Suppressor macrophage treated with lipopolysaccharide for 4 hours (primary cell): ENCODE measurements around the gene PRKCE.

ENCODE experiments used
- DNase-seq: peaks from one replicate; pipeline ENCODE4 v3.0.0-alpha.2; 2020

The PRKCE gene

DNA sequence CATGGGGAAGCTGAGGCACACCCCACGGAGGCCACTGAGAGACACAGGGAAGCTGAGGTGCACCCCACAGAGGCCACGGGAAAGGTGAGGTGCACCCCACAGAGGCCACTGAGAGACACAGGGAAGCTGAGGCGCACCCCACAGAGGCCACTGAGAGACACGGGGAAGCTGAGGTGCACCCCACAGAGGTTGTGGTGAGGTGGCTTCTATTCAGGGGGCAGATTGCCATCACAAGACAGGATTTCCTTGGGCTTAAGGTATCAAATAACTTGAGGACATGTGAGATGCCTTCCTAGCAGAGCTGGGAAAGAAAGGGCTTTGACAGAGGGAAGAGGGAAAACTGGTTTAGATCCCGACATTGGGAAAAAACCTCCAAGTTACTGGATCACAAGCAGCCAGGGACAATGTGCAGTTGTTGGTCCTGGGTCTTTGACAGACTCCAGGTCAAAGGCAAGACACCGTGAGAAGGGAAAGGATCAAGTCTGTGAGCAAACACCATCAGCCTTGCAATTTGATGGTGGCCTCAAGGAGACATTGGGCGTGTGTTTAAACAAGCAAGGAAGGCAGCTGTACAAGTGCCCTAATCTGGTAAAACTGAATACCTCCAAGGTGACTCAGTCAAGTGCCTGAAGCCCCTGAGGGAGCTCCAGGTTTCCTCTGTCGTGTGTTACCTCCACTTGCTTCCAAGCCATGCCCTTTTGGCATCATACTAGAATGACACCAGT lies 512.5 kb downstream of the PRKCE start:
- no peak for DNase-seq

GRCh38 chr2:46164529-46165301 lies 513.2 kb downstream of the PRKCE start:
- DNase-seq, result no peak

DNA sequence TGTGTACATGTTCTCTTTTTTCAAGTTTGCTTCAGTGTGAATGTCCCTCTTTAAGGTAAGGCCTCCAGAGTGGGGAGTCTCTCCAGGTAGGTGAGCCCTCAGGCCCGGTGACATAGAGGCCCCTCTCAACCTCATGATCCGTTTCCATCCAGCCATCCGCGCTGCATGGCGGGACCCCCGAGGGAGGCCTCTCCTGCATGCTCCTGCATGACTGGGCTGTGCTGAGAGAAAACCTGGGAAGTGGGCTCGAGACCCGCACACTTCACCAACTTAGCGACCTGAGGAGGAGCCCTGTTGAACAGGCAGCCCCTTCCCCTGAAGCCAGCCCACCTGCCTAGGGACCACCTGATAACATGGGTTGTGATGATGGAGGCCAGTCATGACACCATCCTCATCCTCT lies 514.4 kb downstream of the PRKCE start:
- DNase-seq, result no peak

- DNase-seq, result no peak
These were observed 515.9 kb downstream of the PRKCE start for GRCh38 chr2:46167406-46167805.

DNA sequence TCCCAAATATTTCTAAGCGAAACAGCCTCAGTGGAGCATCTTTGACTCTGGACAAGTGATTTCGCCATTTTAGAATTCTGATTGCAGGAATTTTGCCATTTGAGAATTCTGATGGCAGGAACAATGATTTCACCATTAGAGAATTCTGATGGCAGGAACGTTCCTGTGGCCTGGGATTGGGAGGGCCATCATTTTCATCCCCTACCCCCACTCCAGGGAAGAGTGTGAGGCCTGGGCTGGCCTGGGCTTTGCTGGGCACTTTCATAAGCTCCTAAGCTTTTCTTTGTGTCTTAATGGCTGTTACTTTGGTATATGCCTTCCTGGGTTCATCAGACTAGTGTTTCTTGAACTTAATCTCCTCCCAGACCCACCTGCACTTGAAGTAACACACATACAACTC lies 516.4 kb downstream of the PRKCE start:
- DNase-seq, result no peak

GRCh38 chr2:46169467-46169866 lies 518.0 kb downstream of the PRKCE start:
- no peak for DNase-seq

DNA sequence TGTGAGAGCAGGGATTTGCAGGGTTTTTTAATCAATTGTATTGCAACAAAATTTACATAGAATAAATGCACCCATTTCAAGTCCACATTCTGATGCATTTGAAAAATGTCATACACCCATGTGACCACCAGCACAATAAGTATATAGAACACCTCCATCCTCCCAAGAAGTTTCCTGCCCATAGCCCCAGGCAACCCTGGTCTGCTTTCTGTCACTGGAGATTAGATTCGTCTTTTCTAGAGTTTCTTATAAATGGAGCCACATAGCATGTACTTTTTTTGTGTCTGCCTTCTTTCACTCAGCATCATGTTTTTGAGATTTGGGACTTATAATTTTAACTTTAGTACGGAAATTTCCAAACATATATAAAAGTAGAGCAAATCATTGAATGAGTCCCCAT lies 518.6 kb downstream of the PRKCE start:
- DNase-seq, result no peak

- DNase-seq, result no peak
These were observed 519.3 kb downstream of the PRKCE start for GRCh38 chr2:46170611-46171350.

GRCh38 chr2:46171411-46171953 lies 520.0 kb downstream of the PRKCE start:
- DNase-seq, result no peak

DNA sequence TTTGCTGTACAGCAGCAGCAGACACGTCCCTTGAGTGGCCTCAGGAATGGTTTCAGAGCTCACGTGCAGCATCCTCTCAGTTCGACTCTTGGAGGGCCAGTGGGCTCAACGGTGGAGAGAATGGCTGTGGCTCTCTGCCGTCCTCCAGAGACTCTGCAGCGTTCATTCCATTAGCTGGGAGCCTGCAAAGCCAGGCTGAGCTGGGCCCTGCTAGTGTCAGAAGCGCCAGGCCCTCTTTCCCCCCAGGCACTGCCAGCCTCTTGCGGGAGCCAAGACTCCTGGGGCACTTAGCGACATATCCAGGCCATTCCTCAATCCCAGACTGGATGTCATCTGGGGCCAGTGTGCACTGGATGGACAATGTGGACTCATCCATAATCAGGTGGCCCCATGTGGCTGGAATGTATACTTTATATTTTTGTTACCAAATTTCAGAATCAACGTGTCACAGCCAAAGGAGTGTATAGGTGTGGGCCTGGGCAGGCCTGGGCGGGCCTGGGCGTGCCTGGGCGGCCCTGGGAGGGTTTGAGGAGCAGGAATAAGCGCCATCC lies 520.6 kb downstream of the PRKCE start:
- no peak for DNase-seq

- DNase-seq, result no peak
These were observed 521.6 kb downstream of the PRKCE start for GRCh38 chr2:46173030-46173429.

DNA sequence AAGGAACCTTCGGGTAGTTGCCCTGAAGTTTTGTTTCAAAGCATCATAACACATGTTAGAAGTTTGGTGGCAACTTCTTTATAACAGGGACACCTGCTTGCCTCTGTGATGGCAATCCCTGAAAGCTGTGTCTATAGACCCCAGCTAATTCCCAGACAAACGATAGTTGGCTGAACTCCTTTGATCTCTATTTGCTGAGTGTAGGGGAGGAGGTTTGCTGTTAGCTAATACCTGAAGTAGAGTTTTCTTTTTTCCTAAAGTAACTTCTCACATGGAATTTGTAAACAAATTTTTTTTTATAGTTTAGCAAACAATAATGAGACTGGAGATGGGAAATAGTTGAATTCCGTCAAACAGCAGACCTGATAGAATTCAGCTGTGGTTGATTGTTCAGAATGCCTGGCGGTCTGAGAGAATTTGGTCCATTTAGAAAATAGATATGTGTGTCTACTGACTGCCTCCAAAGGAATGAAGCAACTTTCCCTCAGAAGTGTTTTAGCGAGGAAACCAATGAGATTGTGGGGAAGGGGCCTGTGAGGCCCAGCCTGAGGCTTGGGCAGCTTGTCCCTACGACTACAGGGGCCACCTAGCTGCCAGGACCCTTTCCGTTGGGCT lies 522.3 kb downstream of the PRKCE start:
- DNase-seq, result no peak

- no peak for DNase-seq
These were observed 523.1 kb downstream of the PRKCE start for GRCh38 chr2:46174345-46175170.

- no peak for DNase-seq
These were observed 523.9 kb downstream of the PRKCE start for GRCh38 chr2:46175419-46175818.

- DNase-seq, result no peak
These were observed 526.1 kb downstream of the PRKCE start for GRCh38 chr2:46177461-46178089.

DNA sequence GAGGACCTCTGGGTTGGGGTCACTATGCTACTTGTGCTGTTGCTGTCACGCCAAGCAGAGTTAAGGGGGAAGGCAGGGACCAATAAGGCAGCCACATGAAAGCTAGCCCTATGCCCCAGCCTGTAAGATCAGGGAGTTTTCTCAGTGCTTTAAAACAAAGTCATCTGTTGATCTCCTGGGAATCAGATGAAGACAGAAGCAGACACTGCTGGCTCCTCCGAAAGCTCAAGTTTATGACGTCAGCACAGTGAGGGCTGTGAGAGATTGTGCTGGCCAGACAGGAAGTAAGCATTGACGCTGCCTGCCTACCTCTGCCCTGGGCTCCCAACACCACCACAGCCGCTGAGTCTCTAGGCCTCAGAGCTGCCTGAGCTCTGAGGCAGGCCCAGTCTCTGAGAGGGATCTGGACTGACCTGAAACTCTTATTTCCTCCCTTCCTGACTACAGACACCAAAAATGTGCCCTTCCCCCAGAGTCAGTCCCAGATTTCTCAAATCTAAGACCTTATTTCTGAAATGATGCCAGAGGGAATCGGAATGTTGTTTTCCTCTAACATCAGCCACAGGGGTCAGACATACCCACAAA lies 527.7 kb downstream of the PRKCE start:
- peak; percentile 40 for DNase-seq

DNA sequence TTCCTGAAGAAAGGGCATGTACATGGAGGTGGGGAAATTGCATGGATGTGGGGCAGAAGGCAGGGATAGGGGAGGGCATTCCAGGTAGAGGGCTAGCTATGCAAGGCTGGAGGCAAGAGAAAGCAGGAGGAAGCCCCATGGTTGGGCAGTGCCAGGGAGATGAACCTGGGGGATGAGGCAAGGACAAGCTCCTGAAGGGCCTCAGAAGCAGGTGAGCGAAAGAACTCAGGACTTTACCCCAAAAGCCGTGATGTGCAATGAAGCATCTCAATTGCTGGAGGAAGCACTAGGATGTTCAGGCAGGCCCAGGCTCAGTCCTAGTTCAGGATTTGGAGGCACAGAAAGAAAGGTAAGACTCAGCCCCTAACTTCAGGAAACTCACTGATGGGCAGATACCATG lies 528.7 kb downstream of the PRKCE start:
- DNase-seq, result no peak

GRCh38 chr2:46181306-46181705 lies 529.8 kb downstream of the PRKCE start:
- DNase-seq, result no peak

DNA sequence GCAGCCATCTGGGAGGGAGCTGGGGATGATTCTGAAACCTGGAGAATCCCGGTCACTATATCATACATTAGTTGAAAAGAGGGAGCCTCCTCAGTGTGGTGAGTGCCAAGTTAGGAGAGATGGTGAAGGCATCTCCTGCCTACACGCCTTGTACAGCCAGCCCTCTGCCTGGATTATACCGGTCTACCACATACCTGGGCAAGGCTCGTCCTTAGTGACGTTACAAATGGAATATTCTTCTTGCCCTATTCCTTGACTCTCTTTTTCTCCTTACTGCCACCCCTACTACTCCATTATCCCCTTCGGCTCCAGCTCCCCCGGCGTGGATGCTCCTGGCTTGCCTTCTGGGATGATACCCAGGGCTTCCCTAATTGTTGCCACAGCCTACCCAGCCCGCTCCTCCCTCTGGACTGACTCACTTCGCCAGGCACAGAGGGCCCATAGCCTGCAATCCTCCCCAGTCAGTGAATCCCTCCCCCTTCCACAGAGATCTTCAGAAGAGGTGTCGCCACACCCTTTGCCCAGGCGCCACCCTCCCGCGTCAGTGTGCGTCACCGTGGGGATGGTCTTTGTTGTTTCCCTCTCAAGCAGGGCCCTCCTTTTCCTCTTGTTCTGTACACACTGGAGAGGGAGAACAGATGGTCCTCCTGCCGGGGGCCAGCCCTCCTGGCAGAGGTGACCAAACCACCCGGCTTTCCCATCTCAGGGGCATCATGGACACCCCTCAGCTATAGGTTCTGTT lies 530.5 kb downstream of the PRKCE start:
- DNase-seq, result no peak

DNA sequence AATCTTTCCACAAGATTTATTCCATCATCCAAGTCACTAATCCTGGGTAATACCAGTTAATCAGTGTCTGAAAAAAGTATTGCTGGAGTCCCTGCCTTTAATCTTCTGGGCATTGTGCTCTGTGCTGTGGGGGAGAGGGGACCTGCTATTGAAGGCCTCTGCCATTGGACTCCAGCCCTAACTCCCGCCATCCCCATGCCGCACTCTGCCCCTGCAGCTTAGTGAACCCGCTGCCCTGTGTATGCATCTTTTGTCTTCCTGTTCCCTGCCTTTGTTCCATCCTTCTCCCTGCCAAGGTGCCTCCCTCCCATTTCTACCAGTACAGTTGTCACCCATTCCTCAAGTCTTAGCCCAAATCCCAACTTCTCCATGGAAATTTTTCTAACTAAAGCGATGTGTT lies 532.0 kb downstream of the PRKCE start:
- no peak for DNase-seq
